Ecto neural progenitor cell (in vitro differentiated cells): Measurements from ENCODE around the gene BAIAP3.

ENCODE experiments used
- DNase-seq: peaks from one replicate; pipeline ENCODE4 v3.0.0-alpha.2; 2018; ENCODE audit warnings: low spot score

BAIAP3 gene

DNA sequence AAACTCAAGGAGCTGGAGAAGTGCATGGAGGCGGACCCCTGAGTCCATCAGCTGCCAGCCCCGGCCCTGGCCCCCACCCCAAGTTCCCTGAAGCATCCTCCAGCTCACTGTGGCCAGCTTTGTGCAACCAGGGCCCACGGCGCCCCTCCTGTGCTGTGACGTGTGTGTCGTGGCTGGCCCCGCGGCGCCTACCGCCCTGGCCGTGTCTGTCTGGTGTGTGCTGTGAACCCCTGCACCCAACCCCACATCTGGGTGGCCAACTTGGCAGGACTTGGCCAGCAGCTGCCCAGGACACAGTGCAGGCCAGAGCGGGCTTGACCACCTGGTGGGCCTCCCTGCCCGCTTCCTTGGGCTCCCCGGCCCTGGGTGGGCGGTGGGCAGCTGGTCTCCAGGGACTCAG is 15.0 kb downstream of the BAIAP3 start:
- no peak for DNase-seq

DNA sequence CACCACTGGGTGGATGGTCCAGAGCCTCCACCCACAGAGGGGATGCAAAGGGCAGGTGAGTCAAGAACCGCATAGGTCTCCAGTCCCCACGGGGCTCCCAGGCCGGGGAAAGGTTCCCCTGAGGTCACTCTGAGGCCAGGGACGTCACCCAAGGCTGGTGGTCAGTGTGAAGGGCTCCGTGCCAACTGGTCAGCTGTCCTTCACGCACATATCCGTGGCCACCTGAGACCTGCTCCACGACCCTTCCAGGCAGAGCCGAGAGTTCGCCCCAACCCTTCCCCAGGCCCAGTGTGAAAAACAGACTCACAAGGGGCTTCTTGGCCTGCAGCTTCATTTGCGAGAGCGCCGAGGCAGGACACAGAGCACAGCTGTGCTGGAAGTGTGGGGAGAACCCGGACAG is 15.5 kb downstream of the BAIAP3 start:
- no peak for DNase-seq

DNA sequence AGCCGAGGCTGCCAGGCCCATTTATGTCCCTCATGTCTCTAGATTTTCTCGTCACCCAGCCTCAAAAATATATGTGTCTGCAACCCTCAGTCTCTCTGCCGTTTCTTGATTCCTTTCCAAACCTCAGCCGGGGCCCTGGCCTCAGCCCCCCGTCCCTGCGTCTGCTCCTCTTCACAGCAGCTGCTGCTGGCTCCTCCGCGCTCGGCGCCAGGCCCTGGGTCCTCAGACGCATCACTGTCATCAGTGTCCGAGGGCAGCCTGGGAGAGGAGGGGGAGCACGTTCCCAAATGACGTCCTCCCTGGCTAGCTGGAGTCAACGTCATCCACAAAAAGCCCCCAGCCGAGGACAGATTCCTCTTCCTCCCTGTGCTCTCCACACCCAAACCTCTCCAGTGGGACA is 15.9 kb downstream of the BAIAP3 start:
- no peak for DNase-seq

DNA sequence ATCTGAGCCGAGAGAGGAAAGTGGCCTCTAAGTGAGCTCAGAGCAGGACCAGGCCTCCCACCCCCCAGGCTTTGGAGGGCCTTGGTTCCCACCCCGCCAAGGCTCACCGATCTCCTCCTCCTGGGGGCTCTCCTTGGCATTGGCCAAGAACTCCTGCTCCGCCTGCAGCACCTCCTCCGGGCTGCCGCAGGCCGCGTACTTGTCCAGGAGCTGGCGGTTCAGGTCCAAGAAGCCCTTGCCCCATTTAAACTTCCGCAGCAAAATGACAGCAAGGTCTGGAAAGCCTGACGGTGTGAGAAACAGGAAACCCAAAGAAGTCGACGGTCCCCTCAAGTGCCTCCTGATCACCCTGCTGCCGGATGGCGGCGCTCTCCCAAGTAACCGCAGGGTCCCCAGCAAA is 16.5 kb downstream of the BAIAP3 start:
- DNase-seq = no peak

DNA sequence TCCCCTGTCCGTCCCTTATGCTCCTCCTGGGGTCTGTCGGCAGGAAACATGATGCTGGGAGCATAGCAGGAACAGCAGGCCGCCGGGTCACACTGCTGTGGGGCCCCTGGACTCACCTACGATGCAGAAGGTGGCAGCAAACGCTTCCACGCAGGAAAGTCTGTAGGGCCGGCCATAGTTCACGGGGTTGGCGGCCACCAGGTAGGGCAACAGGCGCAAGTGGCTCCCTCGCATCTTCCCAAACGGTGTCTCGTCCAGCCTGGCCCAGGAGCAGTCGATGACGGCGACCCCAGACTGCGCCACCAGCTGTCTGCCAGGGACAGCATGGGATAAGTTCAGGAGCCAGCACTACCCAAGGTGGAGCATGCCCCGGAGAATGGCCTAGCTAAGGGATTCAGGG is 17.2 kb downstream of the BAIAP3 start:
- no peak for DNase-seq

DNA sequence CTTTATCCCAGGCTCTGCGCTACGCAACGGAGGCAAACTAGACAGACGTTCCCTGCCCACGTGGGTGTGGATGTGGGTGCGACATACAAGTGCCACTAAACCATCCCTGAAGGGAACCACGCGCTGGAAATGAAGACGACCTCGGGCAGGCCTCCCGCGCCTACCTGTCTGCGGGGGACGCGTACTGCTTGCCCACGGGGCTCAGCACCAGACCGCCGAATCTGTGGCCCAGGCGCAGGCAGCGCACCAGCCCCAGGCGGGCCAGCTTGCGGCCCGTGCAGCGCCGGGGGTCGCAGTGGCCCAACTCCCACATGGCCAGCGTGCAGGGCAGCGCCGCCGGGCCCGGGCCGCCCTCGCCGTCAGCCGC is 17.8 kb downstream of the BAIAP3 start:
- DNase-seq = no peak

DNA sequence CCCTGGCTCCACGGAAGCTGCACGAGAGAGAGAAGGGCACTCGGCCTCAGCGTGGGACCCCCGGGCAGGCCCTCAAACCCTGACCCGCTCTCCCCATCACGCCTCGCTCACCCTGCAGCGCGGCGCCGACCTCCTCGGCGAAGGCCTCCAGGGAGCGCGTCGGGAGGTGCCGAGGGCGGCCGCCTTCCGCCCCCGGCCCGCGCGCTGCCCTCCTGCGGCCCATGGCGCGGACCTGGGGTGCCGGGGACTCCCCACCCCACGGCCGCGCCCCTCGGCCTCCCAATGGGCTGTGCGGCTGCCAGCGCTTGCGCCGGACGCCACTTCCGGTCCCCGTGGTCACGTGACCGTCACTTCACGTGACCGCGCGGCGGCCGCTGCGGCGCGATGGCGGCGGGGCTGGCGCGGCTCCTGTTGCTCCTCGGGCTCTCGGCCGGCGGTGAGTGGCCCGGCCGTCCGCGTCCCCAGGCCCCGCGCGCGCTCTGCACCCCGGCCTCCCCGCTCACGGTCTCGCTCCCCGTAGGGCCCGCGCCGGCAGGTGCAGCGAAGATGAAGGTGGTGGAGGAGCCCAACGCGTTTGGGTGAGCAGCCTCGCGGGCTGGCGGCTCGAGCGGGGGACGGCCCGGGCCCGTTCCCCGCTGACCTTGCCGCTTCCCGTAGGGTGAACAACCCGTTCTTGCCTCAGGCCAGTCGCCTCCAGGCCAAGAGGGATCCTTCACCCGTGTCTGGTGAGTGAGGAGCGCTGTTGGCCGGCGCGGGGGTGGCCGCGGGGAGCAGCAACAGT is 18.3 kb downstream of the BAIAP3 start, which contains the start of the genes GNPTG and TSR3:
Gene GNPTG (plus strand): TSS at position 350 of the 781 bp plus-strand sequence. CDS start 35 bp downstream, at position 385.
Gene TSR3 (minus strand): TSS at position 297 of the 781 bp plus-strand sequence. CDS start 74 bp downstream, at position 223.
- DNase-seq = peak; percentile 91

DNA sequence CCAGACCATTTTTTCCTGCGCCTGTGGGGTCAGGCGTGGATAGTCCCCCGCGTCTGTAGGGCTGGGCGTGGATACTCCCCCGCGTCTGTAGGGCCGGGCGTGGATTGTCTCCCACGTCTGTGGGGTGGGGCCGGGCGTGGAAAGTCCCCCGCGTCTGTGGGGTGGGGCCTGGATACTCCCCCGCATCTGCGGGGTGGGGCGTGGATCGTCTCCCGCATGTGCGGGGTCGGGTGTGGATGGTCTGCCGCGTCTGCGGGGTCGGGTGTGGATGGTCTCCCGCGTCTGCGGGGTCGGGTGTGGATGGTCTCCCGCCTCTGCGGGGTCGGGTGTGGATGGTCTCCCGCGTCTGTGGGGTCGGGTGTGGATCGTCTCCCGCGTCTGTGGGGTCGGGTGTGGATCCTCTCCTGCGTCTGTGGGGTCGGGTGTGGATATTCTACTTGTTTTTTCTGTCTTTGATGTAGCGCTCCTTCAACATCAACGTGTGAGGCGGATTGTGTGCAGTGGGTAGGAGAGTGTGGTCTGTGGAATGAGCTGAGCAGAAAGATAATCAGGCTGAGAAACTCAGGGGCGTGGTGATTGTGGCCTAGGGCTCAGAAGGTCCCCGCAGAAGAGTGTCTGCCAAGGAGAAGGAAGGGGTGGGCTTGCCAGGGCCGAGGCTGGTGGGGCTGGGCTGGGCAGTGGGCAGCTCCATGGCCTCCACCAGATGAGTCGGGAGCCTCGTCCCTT is 21.5 kb downstream of the BAIAP3 start:
- no peak for DNase-seq

DNA sequence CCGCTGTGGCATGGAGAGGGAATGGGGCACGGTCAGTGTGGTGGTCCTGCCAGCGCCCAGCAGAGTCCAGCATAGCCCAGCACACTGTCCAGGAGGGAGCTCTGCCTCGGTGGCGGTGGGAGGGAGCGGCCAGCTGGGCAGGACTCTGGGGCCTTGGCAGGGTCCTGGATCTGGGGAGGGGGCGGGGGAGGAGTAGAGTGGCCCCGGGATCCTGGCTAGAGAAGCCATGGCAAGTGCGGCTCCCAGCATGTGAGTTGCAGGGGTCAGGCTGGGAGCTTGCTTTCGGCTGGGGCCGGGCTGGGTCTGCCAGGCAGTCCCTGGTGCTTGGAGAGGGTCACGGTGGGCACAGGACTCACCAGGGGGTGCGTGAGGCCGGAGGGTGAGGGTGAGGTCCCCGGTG is 22.1 kb downstream of the BAIAP3 start:
- no peak for DNase-seq

DNA sequence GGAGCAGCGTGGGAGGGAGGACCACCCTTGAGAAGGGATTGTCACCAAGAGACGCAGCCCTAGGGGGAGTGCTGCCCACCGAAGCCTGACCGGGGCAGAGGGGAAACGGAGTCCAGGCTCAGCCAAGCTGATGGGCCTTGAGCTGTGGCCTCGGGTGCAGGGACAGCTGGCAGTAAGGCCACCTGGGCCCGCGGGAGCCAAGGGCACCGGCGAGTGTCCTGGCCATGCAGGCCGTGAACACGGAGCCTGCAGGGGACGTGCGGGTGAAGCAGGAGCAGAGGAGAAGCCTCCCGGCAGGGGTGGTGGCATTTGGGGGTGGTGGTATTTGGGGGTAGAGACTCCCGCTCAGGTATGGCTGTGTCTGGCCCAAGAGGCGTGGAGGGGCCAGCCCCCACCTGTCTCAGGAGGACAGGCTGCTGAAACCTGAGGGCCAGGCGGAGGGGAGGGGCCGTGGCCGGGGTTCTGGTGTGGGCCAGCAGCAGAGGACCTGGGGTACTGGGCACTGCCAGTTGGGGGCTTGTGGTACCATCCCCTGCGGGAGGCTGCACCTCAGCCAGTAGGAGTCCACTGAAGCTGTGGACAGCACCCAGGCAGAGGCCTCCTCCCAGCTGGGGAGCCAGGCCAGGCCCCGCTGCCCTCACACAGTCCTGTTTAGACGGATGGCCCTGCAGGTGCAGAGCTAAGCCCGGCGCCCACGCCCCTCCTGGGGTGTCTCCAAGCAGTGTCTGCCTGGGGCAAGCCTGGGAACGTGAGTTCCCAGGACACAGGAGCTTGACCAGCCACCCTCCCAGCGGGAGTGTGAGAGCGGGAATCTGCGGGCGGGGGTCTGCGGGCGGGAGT is 22.8 kb downstream of the BAIAP3 start:
- no peak for DNase-seq

DNA sequence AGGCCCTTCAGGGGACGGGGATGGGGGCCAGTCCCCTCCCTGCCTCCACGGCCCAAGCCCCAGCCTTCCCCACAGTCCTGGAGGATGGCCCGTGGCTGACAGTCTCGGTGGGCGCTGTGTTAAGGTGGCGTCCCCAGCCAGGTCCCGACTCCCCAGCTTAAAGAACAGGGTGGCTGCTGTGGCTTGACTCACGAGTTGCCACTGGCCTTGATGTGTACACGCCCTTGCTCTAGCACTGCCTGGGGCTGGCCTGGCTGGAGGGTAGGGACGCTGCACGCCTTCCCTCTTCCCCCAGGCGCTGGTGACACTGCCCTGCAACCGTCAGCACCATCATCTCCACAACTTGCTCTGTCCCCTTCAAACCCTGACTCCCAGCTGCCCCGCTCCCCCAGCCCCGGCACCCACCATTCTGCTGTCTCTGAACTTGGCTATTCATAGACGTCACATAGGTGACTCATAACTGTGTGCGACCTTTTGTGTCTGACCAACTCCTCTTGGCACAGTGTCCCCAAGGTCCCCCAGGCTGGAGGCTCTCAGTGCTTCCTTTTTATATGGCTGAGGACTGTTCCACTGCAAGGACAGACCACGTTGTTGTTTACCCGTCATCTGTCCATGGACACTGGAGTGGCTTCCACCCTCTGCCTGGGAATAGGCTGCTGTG is 24.6 kb downstream of the BAIAP3 start:
- DNase-seq = no peak

DNA sequence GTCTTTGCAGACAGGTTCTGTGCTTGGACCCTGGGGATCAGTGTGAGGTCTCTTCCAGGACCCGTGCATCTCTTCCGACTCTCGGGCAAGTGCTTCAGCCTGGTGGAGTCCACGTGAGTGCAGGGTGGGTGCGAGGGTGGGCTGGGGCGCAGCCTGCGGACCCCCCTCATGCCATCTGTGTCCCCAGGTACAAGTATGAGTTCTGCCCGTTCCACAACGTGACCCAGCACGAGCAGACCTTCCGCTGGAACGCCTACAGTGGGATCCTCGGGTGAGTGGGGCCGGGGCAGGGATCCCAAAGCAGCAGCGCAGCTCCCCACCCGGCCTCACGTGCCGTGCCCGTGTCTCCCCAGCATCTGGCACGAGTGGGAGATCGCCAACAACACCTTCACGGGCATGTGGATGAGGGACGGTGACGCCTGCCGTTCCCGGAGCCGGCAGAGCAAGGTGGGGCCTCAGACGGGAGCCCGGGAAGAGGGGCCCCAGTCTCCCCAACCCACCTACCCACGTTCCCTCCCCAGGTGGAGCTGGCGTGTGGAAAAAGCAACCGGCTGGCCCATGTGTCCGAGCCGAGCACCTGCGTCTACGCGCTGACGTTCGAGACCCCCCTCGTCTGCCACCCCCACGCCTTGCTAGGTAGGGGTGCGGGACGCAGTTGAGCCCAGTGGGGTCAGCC is 28.4 kb downstream of the BAIAP3 start:
- DNase-seq = no peak

DNA sequence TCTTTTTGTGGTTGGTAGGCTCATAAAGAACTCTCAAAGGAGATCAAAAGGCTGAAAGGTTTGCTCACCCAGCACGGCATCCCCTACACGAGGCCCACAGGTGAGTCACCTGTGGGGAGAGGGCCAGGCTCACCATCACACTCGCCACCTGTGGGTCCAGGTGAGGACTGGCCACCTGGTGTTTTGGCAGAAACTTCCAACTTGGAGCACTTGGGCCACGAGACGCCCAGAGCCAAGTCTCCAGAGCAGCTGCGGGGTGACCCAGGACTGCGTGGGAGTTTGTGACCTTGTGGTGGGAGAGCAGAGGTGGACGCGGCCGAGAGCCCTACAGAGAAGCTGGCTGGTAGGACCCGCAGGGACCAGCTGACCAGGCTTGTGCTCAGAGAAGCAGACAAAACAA is 29.4 kb downstream of the BAIAP3 start:
- no peak for DNase-seq

DNA sequence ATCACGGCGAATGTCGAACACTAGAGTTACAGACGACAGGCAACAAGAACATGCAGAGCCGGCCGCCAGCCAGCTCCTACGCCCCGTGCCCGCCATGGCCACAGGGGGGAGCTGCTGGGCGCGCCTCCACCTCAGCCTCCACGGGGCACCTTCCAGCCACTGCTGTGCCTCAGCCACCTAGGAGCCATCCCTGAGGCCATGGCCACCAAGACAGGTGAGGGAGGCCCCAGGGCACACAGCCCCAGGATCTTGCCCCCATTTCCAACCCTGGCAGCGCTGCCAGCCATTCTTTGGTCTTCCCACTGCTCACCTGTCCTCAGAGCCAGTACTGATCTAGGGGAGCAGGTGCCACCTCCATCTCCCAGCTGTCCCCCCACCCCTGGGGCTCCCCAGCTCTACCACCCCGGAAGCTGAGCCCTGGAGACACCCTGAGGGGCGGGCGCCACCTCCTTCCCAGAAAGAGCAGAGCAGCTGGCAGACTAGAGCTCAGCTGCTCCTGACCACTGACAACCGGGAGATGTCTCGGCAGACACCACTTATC is 30.1 kb downstream of the BAIAP3 start:
- DNase-seq = peak; percentile 80

DNA sequence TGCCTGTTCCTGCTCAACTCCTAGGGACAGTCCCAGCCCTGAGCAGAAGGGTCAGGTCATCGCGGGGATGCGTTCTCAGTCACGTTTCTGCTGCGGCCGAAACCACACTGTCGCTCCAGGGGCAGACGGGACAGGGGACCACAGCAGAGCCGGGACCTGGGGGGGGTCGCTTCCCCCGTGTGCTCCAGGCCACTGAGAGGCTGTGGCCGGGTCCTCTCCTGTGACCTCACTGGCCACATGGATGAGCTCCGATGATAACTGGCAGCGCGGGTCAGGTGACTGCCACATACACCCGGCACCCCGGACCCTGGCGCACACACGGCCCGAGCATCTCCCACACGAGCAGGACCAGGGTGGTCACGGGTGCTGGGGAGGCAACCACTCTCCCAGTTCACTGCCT is 31.1 kb downstream of the BAIAP3 start:
- no peak for DNase-seq

DNA sequence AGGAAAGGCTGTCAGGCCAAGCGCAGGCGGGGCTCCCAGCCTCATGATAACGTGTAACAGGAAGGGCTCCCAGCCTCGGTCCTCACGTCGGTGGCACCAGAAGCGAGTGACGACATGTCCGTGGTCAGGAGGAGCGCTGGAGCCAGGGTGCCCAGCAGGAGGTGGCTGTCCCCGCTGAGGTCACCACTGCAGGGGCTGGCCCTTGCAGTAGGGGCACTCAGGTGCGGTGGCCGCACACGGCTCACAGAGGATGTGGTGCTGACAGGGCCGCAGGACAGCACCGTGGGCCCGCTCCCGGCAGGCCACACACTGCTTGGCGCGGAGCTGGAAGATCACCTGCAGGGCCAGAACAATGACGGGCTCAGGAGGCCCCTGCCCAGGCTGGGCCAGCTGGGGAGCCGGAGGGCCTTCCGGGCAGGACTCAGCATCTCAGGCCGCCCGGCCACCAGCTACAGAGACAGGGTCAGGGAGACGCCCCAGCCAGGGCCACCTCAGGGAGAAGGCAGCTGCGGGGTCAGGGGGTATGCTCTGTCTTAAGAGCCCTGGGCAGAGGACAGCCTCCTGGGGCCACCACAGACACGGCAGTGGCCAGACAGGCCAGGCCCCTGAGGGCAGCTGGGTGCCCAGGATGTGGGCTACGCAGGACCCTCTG is 32.7 kb downstream of the BAIAP3 start:
- DNase-seq = no peak

DNA sequence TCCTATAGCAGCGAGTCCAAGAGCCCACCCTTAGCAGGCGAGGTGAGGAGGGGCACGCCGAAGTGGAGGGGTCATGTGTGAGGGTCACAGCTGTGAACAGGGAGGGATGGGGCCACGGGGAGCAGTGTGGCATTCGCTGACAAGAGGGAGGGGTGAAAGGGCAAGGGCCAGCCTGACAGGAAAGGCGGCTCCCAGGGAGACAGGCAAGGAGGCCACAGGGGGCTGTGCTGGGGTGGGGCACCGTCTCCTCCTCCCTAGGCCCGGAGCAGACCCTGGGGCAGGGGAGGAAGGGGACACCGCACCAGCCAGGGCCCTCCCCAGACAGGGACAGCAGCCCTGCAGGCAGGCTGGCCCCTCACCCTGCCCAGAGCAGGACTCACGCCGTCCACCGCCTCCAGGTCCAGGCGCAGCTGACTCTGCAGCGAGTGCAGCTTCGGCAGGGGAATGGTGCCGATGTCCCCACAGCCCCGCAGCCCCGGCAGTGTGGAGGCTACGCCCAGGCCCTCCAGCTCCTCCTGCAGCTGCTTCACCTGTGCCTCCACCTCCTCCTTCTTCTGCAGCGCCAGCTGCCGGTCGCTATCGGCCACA is 33.4 kb downstream of the BAIAP3 start:
- no peak for DNase-seq

DNA sequence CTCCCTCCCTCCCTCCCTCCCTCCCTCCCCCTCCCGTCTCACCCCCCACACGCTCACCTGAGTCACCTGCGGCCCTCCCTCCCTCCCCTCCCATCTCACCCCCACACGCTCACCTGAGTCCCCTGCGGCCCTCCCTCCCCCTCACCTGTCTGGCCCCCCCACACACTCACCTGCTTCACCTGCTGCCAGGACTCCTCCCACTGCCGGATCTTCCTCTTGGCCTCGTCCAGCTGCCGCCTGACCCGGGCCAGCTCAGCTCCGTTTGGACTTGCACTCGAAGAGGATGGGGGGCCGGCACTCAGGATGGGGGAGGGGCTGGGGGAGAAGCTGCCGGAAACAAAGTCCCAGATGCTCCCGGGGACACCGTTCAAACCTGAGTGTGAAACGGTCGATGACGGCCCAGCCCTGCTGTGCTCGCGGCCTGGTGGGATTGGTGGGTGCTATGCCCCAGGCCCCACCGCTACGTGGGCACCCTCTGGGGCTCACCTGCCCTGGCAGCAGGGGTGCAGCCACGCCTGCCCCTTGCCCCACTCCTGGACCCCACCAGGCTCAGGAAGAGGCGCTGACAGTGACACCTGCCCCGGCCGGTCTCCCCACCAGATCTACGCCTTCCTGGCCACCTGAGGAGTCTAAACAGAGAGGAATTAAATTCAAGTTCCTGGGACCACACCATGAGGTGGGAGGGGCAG is 34.2 kb downstream of the BAIAP3 start:
- DNase-seq = no peak
